Esophagus (tissue), 2 donors: ENCODE results near the gene MYO16. TPM values are rescaled to one million over a fixed set of nuclear protein-coding genes. Genes with fewer than 3 reads are reported as not detected.

ENCODE experiments used
- H3K27ac ChIP-seq, 2 donors: one replicate each; pipeline ENCODE4 v1.5.1; 2013; ENCODE audit warnings: low read depth in 2 of 2, mild to moderate bottlenecking in 2 of 2, inconsistent platforms in 1 of 2, low read length in 1 of 2, moderate library complexity in 1 of 2
- H3K27me3 ChIP-seq, 2 donors: one replicate each; pipeline ENCODE4 v1.6.1; 2013; ENCODE audit warnings: low read length in 2 of 2, control low read depth in 1 of 2, mild to moderate bottlenecking in 1 of 2; ENCODE audit not compliant: insufficient read depth in 2 of 2, control insufficient read depth in 1 of 2
- H3K36me3 ChIP-seq, 2 donors: one replicate each; pipeline ENCODE4 v1.6.1; 2013; ENCODE audit warnings: low read length in 1 of 2; ENCODE audit not compliant: control insufficient read depth in 2 of 2, insufficient read depth in 2 of 2
- H3K4me1 ChIP-seq, 2 donors: one replicate each; pipeline ENCODE4 v1.6.1; 2013; ENCODE audit warnings: low read length in 1 of 2; ENCODE audit not compliant: control insufficient read depth in 2 of 2, insufficient read depth in 2 of 2
- H3K4me3 ChIP-seq, 2 donors: one replicate each; pipeline ENCODE4 v1.5.1; 2013; ENCODE audit warnings: low read length in 2 of 2, mild to moderate bottlenecking in 2 of 2, low read depth in 1 of 2, moderate library complexity in 1 of 2
- H3K9me3 ChIP-seq, 2 donors: one replicate each; pipeline ENCODE4 v1.6.1; 2013; ENCODE audit warnings: mild to moderate bottlenecking in 2 of 2, low read depth in 1 of 2, low read length in 1 of 2, moderate library complexity in 1 of 2; ENCODE audit not compliant: control insufficient read depth in 2 of 2, insufficient read depth in 1 of 2
- WGBS, 2 donors: extraction: QIAGEN DNeasy Blood & Tissue Kit; methylation state at CpG; one replicate each; pipeline ENCODE4 v1.1.7; 2013; 5-methylcytosine and 5-hydroxymethylcytosine counted together
- polyA plus RNA-seq, 2 donors: library from polyadenylated mRNA; stranded (reverse); fragments of 200-250 nt; gene quantifications; one replicate each; pipeline ENCODE4 v1.2.3, GENCODE V29; 2013
- donor health status: healthy with polysubstance abuse.
- donor health status: Bipolar disorder and iron deficiency.

MYO16 gene
- polyA plus RNA-seq, 2 donors = 0.06 to 0.18 TPM

GRCh38 chr13:109131698-109132257 lies 502.4 kb downstream of the MYO16 start:
- no peaks in the 10 kb centered on the region for H3K36me3 ChIP-seq
- H3K4me1 ChIP-seq = peaks cover 0 to 2% of the 10 kb centered on the region in 2 donors
- H3K27me3 ChIP-seq = no peaks in the 10 kb centered on the region
- H3K27ac ChIP-seq = no peak overlapping the region
- 35 to 48% methylated on average over 10 of the region's 10 CpGs for WGBS, 2 donors
- no peaks in the 10 kb centered on the region for H3K9me3 ChIP-seq
- H3K4me3 ChIP-seq = no peak overlapping the region

- Histone ChIP-seq H3K4me3 (no peak overlapping the region), H3K9me3 (peaks cover under 1 to 2% of the 10 kb centered on the region in 2 donors), H3K27ac (no peak overlapping the region), H3K36me3 (no peaks in the 10 kb centered on the region), H3K4me1 (peaks cover 0 to under 1% of the 10 kb centered on the region in 2 donors), H3K27me3 (no peaks in the 10 kb centered on the region)
- 86 to 94% methylated on average over 6 of the region's 6 CpGs for WGBS, 2 donors
Measured at GRCh38 chr13:109135018-109135417, 505.6 kb downstream of the MYO16 start.

- H3K4me3 ChIP-seq = no peak overlapping the region
- peaks cover 0 to 7% of the 10 kb centered on the region in 2 donors for H3K27me3 ChIP-seq
- H3K36me3 ChIP-seq = no peaks in the 10 kb centered on the region
- peaks cover 0 to 3% of the 10 kb centered on the region in 2 donors for H3K4me1 ChIP-seq
- no peak overlapping the region for H3K27ac ChIP-seq
- WGBS, 2 donors = 81 to 84% methylated on average over 2 of the region's 2 CpGs
- peaks cover 5 to 6% of the 10 kb centered on the region in 2 donors for H3K9me3 ChIP-seq
Measured at GRCh38 chr13:109136873-109137272, 507.5 kb downstream of the MYO16 start.

- Histone ChIP-seq H3K9me3 (peaks cover 5 to 6% of the 10 kb centered on the region in 2 donors), H3K4me1 (peaks cover 0 to 3% of the 10 kb centered on the region in 2 donors), H3K27me3 (peaks cover 0 to 7% of the 10 kb centered on the region in 2 donors), H3K27ac (no peak overlapping the region), H3K36me3 (no peaks in the 10 kb centered on the region), H3K4me3 (no peak overlapping the region)
- WGBS, 2 donors = 96 to 97% methylated on average over 9 of the region's 9 CpGs
Measured at GRCh38 chr13:109139346-109139745, 509.9 kb downstream of the MYO16 start.

GRCh38 chr13:109140054-109140453 lies 510.6 kb downstream of the MYO16 start:
- Histone ChIP-seq H3K27ac (no peak overlapping the region), H3K4me3 (no peak overlapping the region), H3K4me1 (peaks cover 0 to 3% of the 10 kb centered on the region in 2 donors), H3K36me3 (no peaks in the 10 kb centered on the region), H3K27me3 (peaks cover 0 to 7% of the 10 kb centered on the region in 2 donors), H3K9me3 (peaks cover 5 to 6% of the 10 kb centered on the region in 2 donors)
- WGBS, 2 donors = 70 to 71% methylated on average over 33 of the region's 33 CpGs

GRCh38 chr13:109140479-109141349 lies 511.3 kb downstream of the MYO16 start:
- Histone ChIP-seq H3K4me3 (peak overlapping the region in 1 of 2 donors; percentile 21), H3K9me3 (peaks cover 5 to 6% of the 10 kb centered on the region in 2 donors), H3K4me1 (peaks cover 0 to 3% of the 10 kb centered on the region in 2 donors), H3K36me3 (no peaks in the 10 kb centered on the region), H3K27ac (no peak overlapping the region), H3K27me3 (peaks cover 0 to 7% of the 10 kb centered on the region in 2 donors)
- WGBS, 2 donors = 17 to 19% methylated on average over 67 to 97 of the region's 97 CpGs

- H3K4me1 ChIP-seq = peaks cover 0 to 3% of the 10 kb centered on the region in 2 donors
- 93 to 95% methylated on average over 14 of the region's 14 CpGs for WGBS, 2 donors
- H3K36me3 ChIP-seq = no peaks in the 10 kb centered on the region
- H3K27ac ChIP-seq = peak overlapping the region in 1 of 2 donors; percentile 7
- peaks cover 0 to 7% of the 10 kb centered on the region in 2 donors for H3K27me3 ChIP-seq
- no peak overlapping the region for H3K4me3 ChIP-seq
- peaks cover 5 to 6% of the 10 kb centered on the region in 2 donors for H3K9me3 ChIP-seq
Measured at GRCh38 chr13:109141706-109142105, 512.3 kb downstream of the MYO16 start.

- peaks cover 0 to 7% of the 10 kb centered on the region in 2 donors for H3K27me3 ChIP-seq
- H3K36me3 ChIP-seq = no peaks in the 10 kb centered on the region
- 57 to 60% methylated on average over 5 of the region's 5 CpGs for WGBS, 2 donors
- H3K4me1 ChIP-seq = peaks cover 0 to 3% of the 10 kb centered on the region in 2 donors
- H3K27ac ChIP-seq = no peak overlapping the region
- H3K4me3 ChIP-seq = no peak overlapping the region
- peaks cover 5% of the 10 kb centered on the region in 2 donors for H3K9me3 ChIP-seq
Measured at GRCh38 chr13:109144693-109145437, 515.5 kb downstream of the MYO16 start.

- Histone ChIP-seq H3K27me3 (peaks cover 0 to 5% of the 10 kb centered on the region in 2 donors), H3K4me1 (no peaks in the 10 kb centered on the region), H3K9me3 (no peaks in the 10 kb centered on the region), H3K4me3 (no peak overlapping the region), H3K27ac (no peak overlapping the region), H3K36me3 (no peaks in the 10 kb centered on the region)
- WGBS, 2 donors = 9 to 14% methylated on average over 4 of the region's 4 CpGs
Measured at GRCh38 chr13:109145631-109146030, 516.2 kb downstream of the MYO16 start.
